Coronary artery (tissue), 2 donors: ENCODE results near the gene CHAD.

Source experiments
- DNase-seq: peaks from one replicate; pipeline ENCODE4 v3.0.0-alpha.2; 2017; ENCODE audit warnings: low spot score
- H3K27ac ChIP-seq, 2 donors: fragments of 200-600 bp; sonication (generic); one replicate each; pipeline ENCODE4 v1.5.1; 2016 to 2019
- H3K4me3 ChIP-seq: fragments of 200-600 bp; sonication (generic); 2 replicates; pipeline ENCODE4 v1.5.1; 2016; ENCODE audit warnings: mild to moderate bottlenecking, moderate library complexity
- TF ChIP-seq, protein P1 (sequence below): fragments of 200-600 bp; sonication (generic); IDR thresholded peaks from one replicate; pipeline ENCODE4 v1.5.1; 2019; ENCODE audit warnings: antibody characterized with exemption

The CHAD gene

DNA sequence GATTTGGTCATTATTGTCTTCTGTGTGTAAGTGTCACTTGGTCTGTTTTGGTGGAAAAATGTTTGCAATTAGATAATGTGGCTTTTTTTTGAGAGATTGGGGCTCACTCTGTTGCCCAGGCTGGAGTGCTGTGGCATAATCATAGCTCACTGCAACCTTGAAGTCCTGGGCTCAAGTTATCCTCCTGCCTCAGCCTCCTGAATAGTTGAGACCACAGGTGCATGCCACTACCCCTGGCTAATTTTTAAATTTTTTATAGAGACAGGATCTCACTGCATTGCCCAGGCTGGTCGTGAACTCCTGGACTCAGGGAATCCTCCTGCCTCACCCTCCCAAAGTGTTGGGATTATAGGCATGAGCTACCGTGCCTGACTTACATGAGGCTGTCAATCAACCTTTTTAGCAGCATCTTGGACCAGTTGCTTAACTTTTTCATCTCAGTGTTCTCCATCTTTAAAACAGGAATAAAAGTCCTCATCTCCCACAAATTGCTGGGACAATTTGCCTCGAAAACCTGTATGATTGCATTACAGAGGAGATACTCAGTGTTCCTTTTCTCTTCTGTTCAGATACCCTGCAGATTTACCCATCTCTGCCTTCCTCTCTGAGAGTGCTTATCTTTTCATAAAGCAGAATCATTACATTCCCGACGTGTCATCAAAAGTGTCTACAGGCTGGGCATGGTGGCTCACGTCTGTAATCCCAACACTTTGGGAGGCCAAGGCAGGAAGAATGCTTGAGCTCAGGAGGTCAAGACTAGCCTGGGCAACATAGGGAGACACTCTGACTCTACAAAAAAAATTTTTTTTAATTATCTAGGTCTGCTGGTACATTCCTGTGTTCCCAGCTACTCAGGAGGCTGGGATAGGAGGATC is 23.6 kb downstream of the CHAD start:
- Histone ChIP-seq H3K27ac (no peak overlapping the region), H3K4me3 (no peak overlapping the region)
- no peak for DNase-seq
- TF ChIP-seq, protein P1, sequence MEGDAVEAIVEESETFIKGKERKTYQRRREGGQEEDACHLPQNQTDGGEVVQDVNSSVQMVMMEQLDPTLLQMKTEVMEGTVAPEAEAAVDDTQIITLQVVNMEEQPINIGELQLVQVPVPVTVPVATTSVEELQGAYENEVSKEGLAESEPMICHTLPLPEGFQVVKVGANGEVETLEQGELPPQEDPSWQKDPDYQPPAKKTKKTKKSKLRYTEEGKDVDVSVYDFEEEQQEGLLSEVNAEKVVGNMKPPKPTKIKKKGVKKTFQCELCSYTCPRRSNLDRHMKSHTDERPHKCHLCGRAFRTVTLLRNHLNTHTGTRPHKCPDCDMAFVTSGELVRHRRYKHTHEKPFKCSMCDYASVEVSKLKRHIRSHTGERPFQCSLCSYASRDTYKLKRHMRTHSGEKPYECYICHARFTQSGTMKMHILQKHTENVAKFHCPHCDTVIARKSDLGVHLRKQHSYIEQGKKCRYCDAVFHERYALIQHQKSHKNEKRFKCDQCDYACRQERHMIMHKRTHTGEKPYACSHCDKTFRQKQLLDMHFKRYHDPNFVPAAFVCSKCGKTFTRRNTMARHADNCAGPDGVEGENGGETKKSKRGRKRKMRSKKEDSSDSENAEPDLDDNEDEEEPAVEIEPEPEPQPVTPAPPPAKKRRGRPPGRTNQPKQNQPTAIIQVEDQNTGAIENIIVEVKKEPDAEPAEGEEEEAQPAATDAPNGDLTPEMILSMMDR, result no peak

DNA sequence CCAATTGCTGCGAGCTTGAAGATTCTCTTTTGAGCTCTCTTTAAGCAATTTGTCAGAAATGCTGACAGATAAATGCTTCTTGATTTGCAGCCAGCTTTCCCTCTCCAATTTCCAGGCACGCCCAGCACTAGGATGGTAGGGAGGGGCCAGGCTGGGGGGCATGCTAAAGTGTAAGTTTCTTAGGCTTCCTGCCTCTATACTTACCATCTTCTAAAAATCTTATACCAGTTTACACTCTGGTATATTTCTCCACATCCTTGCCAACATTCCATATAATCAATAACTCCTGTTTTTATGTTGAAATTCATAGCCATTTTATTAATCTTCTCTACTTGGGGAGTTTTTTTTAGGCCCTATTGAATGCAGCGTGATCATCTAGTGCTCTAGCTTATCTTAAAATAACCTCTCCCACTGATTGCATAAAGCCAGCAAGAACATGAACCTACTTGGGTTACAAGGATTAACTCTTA is 25.1 kb downstream of the CHAD start:
- Histone ChIP-seq H3K27ac (no peak overlapping the region), H3K4me3 (no peak overlapping the region)
- TF ChIP-seq, protein P1, result no peak
- DNase-seq, result no peak

DNA sequence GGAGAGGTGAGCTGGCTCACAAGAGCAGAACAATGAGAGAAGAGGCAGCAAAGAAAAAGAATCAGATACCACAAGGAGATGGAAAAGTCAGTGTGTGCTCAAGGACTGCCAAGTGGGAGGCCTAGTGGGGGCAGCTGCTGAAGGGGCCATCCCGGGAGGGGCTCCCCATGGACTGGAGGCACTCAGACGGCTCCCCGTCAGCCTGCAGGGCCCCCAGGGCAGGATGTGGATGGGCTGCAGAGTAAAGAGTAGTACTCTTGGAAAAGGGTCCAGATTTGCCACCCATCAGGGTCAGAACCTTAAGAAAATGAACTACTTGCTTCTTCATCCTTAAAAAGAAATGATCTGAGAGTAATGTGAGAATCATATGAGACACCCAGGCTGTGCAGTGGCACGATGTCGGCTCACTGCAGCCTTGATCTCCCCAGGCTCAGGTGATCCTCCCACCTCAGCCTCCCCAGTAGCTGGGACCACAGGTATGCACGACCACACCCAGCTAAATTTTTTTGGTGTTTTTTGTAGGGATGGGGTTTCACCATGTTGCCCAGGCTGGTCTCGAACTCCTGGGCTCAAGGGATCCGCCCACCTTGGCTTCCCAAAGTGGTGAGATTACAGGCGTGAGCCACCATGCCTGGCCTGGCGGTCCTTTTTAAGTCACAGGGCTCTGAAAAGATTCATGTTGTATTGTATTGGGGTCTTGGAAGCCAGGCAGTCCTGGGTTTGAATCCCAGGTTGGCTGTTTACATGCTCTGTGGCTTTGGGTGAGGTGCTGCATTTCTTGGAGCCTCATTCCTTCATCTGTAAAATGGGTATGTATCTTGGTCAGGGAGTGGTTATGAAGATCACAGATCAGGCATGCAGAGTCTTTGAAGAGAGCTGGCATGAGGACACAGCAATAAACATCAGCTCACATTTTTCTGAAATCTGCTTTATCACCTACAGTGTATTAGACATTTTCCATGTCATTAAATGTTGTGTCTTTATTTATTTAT is 27.5 kb downstream of the CHAD start:
- no peak overlapping the region for H3K4me3 ChIP-seq
- DNase-seq, result no peak
- no peak overlapping the region for H3K27ac ChIP-seq
- TF ChIP-seq, protein P1, result no peak

DNA sequence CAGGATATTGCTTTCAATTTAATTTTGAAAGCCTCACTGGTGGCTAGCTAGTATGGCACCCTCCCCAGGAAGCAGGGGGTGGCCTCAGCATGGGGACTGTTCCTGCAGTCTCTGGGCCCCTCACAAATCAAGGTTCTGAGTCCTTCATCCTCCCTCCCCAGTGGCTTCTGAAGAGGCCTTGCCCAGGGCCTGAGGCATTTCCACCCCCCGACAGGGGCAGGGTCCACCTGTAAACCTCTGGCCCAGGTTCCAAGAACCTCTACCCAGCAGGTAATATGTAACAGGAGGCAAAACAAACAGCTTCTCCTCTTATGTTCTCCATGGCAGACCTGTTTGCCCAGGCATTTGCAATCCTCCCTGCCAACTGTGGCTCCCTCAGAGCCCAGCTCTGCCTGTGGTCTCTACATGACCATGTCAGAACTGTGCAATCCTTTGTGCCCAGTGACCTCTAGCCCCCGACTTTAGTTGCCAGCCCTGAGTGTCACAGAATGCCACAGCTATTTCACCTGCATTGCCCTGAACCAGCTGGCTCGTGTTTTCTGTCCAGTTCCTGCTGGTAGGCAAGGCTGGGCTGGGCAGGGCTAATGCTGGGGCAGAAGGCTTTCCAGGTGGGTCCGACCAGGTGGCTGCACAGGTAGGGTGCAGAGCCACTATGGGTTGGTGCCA is 28.4 kb downstream of the CHAD start:
- H3K4me3 ChIP-seq, result no peak overlapping the region
- TF ChIP-seq, protein P1, result no peak
- H3K27ac ChIP-seq, result no peak overlapping the region
- no peak for DNase-seq

DNA sequence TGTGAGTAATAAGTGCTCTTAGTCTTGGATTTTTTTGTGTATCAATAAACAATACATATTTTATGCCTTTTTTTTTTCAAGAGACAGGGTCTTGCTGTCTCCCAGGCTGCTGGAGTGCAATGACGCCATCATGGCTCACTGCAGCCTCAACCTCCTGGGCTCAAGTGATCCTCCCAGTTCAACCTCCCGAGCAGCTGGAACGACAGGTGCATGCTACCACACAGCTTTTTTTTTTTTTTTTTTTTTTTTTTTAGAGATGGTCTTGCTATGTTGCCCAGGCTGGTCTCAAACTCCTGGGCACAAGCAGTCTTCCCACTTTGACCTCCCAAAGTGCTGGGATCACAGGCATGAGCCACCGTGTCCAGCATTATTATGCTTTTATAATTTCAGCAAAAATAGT is 29.7 kb downstream of the CHAD start:
- Histone ChIP-seq H3K4me3 (no peak overlapping the region), H3K27ac (no peak overlapping the region)
- DNase-seq, result no peak
- TF ChIP-seq, protein P1, result no peak

DNA sequence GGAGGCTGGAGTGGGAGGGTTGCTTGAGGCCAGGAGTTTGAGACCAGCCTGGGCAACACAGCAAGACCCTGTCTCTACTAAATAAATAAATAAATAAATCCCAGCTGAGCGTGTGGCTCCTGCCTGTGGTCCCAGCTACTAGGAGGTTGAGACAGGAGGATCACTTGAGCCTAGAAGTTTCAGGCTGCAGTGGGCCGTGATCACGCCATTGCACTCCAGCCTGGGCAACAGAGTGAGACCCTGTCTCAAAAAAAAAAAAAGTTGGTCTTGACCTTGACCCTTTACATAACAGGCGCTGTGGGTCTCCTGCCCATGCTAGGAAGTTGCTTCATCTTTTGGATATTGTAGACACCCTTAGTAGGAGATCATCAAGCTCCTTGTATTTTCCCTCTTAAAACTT is 31.3 kb downstream of the CHAD start:
- no peak overlapping the region for H3K4me3 ChIP-seq
- TF ChIP-seq, protein P1, result no peak
- no peak overlapping the region for H3K27ac ChIP-seq
- DNase-seq, result no peak
